Neural cell (in vitro differentiated cells): ENCODE results near the gene SAT1. TPM values are rescaled to one million over a fixed set of nuclear protein-coding genes. Genes with fewer than 3 reads are reported as not detected.

ENCODE experiments used
- H2AFZ ChIP-seq: fragments of 200-600, 300-800 bp; sonication (generic), shearing (Covaris generic); 2 replicates; pipeline ENCODE4 v1.6.0; 2014; ENCODE audit warnings: low read depth, mild to moderate bottlenecking, antibody characterized with exemption, low read length, moderate library complexity
- H3F3A ChIP-seq: fragments of 200-600 bp; shearing (Covaris generic); 2 replicates; pipeline ENCODE4 v1.6.1; 2016; ENCODE audit warnings: mild to moderate bottlenecking, moderate library complexity, mixed read lengths, antibody characterized with exemption, low read length; ENCODE audit not compliant: insufficient read depth, poor library complexity, severe bottlenecking
- H3K27ac ChIP-seq: fragments of 200-600, 300-800 bp; sonication (generic), shearing (Covaris generic); 2 replicates; pipeline ENCODE4 v1.5.1; 2014; ENCODE audit warnings: mild to moderate bottlenecking, low read length, moderate library complexity
- H3K27me3 ChIP-seq: fragments of 300-800, 200-600 bp; sonication (generic), shearing (Covaris generic); 2 replicates; pipeline ENCODE4 v1.6.0; 2014; ENCODE audit warnings: mild to moderate bottlenecking, low read depth, low read length, moderate library complexity; ENCODE audit not compliant: insufficient read depth
- H3K36me3 ChIP-seq: fragments of 300-800, 200-600 bp; sonication (generic), shearing (Covaris generic); 2 replicates; pipeline ENCODE4 v1.5.1; 2014; ENCODE audit warnings: mild to moderate bottlenecking, antibody characterized with exemption, low read length, moderate library complexity; ENCODE audit not compliant: insufficient read depth
- H3K4me2 ChIP-seq: fragments of 300-800, 200-600 bp; sonication (generic), shearing (Covaris generic); 2 replicates; pipeline ENCODE4 v1.6.0; 2014; ENCODE audit warnings: mild to moderate bottlenecking, low read length
- H3K4me3 ChIP-seq: fragments of 300-800, 200-600 bp; sonication (generic), shearing (Covaris generic); 2 replicates; pipeline ENCODE4 v1.5.1; 2014; ENCODE audit warnings: mild to moderate bottlenecking, low read length, moderate library complexity
- H3K79me2 ChIP-seq: fragments of 200-600 bp; shearing (Covaris generic); replicated peaks from 2 replicates; pipeline ENCODE4 v1.6.0; 2014; ENCODE audit warnings: mild to moderate bottlenecking, low read length, moderate library complexity; ENCODE audit not compliant: insufficient read depth
- H3K9ac ChIP-seq: fragments of 300-800, 200-600 bp; sonication (generic), shearing (Covaris generic); 2 replicates; pipeline ENCODE4 v1.6.1; 2016; ENCODE audit warnings: mild to moderate bottlenecking, low read length, mixed read lengths
- H3K9me2 ChIP-seq: fragments of 200-600 bp; shearing (Covaris generic); 2 replicates; pipeline ENCODE4 v1.6.1; 2016; ENCODE audit warnings: mild to moderate bottlenecking, low read length, mixed read lengths; ENCODE audit not compliant: insufficient read depth
- H3K9me3 ChIP-seq: fragments of 200-600, 300-800 bp; sonication (generic), shearing (Covaris generic); 2 replicates; pipeline ENCODE4 v1.6.1; 2016; ENCODE audit warnings: mild to moderate bottlenecking, mixed run types, low read length, moderate library complexity, mixed read lengths
- H4K20me1 ChIP-seq: fragments of 200-600 bp; shearing (Covaris generic); 2 replicates; pipeline ENCODE4 v1.6.1; 2016; ENCODE audit warnings: mild to moderate bottlenecking, mixed run types; ENCODE audit not compliant: insufficient read depth
- CTCF ChIP-seq: fragments of 450-650 bp; IDR thresholded peaks from 2 replicates; pipeline ENCODE4 v1.5.1; 2014; ENCODE audit warnings: antibody characterized with exemption, mild to moderate bottlenecking, moderate library complexity; ENCODE audit not compliant: poor library complexity, severe bottlenecking
- EP300 ChIP-seq: fragments of 450-650 bp; conservative IDR thresholded peaks from 2 replicates; pipeline ENCODE4 v1.6.1; 2014; ENCODE audit warnings: antibody characterized with exemption, mild to moderate bottlenecking, moderate library complexity; ENCODE audit not compliant: poor library complexity, severe bottlenecking
- EZH2 ChIP-seq: fragments of 200-600, 300-800 bp; shearing (Covaris generic), sonication (generic); IDR thresholded peaks from 2 replicates; pipeline ENCODE4 v1.6.1; 2014; ENCODE audit warnings: antibody characterized with exemption, low read length, borderline replicate concordance, mild to moderate bottlenecking; ENCODE audit not compliant: insufficient read depth, poor library complexity, severe bottlenecking
- MXI1 ChIP-seq: fragments of 450-650 bp; conservative IDR thresholded peaks from 2 replicates; pipeline ENCODE4 v1.6.1; 2014; ENCODE audit warnings: antibody characterized with exemption, mild to moderate bottlenecking; ENCODE audit not compliant: poor library complexity, severe bottlenecking
- POLR2AphosphoS5 ChIP-seq: IDR thresholded peaks from 2 replicates; pipeline ENCODE4 v1.6.1; 2012
- RAD21 ChIP-seq: fragments of 450-650 bp; conservative IDR thresholded peaks from 2 replicates; pipeline ENCODE4 v1.6.1; 2014; ENCODE audit warnings: antibody characterized with exemption, mild to moderate bottlenecking, moderate library complexity
- REST ChIP-seq: IDR thresholded peaks from 2 replicates; pipeline ENCODE4 v1.6.1; 2012; ENCODE audit warnings: borderline replicate concordance
- SMC3 ChIP-seq: fragments of 450-650 bp; conservative IDR thresholded peaks from 2 replicates; pipeline ENCODE4 v1.6.1; 2014; ENCODE audit warnings: antibody characterized with exemption, mild to moderate bottlenecking, moderate library complexity; ENCODE audit not compliant: poor library complexity
- TAF1 ChIP-seq: IDR thresholded peaks from 2 replicates; pipeline ENCODE4 v1.6.1; 2012; ENCODE audit warnings: low read depth
- polyA plus RNA-seq: library from polyadenylated mRNA; depleted of rRNA; stranded (reverse); fragments of >200 nt; gene quantifications from 2 replicates; pipeline ENCODE4 v1.2.3, GENCODE V29; 2014

SAT1 gene
- polyA plus RNA-seq, 1 donor from 2014 or later: 95.2 TPM

GRCh38 chrX:23737413-23737812 lies 45.6 kb upstream of the SAT1 start:
- Histone ChIP-seq H3F3A (no peaks in the 10 kb centered on the region), H3K27ac (no peak overlapping the region), H3K9me2 (no peaks in the 10 kb centered on the region), H4K20me1 (no peaks in the 10 kb centered on the region), H3K4me3 (no peak overlapping the region), H3K27me3 (no peaks in the 10 kb centered on the region), H3K79me2 (no peaks in the 10 kb centered on the region), H3K9me3 (no peaks in the 10 kb centered on the region), H3K9ac (no peak overlapping the region), H3K36me3 (no peaks in the 10 kb centered on the region), H2AFZ (no peak overlapping the region), H3K4me2 (no peak overlapping the region)
- no peak for TF ChIP-seq EP300
- TF ChIP-seq POLR2AphosphoS5: no peak
- TF ChIP-seq CTCF: no peak
- no peak for TF ChIP-seq EZH2
- TF ChIP-seq RAD21: no peak
- no peak for TF ChIP-seq REST
- no peak for TF ChIP-seq TAF1
- TF ChIP-seq MXI1: no peak
- no peak for TF ChIP-seq SMC3

- Histone ChIP-seq H3K79me2 (no peaks in the 10 kb centered on the region), H3F3A (no peaks in the 10 kb centered on the region), H3K9me2 (no peaks in the 10 kb centered on the region), H3K27me3 (peaks cover 4% of the 10 kb centered on the region), H3K4me3 (no peak overlapping the region), H3K36me3 (no peaks in the 10 kb centered on the region), H4K20me1 (no peaks in the 10 kb centered on the region), H2AFZ (no peak overlapping the region), H3K9ac (no peak overlapping the region), H3K9me3 (no peaks in the 10 kb centered on the region), H3K4me2 (no peak overlapping the region), H3K27ac (no peak overlapping the region)
- TF ChIP-seq MXI1: no peak
- no peak for TF ChIP-seq EP300
Observed at GRCh38 chrX:23742174-23742696, 40.7 kb upstream of the SAT1 start.
